ENCODE data around the gene FAH. TPM values are rescaled to one million over a fixed set of nuclear protein-coding genes. Genes with fewer than 3 reads are reported as not detected.

FAH gene
- total and polyA plus RNA-seq, 9 of the 15 experiments (the other 6 are each of a cell fraction or from before 2014, with no cell fraction given) = 66.8 to 310 (median 103) TPM

DNA sequence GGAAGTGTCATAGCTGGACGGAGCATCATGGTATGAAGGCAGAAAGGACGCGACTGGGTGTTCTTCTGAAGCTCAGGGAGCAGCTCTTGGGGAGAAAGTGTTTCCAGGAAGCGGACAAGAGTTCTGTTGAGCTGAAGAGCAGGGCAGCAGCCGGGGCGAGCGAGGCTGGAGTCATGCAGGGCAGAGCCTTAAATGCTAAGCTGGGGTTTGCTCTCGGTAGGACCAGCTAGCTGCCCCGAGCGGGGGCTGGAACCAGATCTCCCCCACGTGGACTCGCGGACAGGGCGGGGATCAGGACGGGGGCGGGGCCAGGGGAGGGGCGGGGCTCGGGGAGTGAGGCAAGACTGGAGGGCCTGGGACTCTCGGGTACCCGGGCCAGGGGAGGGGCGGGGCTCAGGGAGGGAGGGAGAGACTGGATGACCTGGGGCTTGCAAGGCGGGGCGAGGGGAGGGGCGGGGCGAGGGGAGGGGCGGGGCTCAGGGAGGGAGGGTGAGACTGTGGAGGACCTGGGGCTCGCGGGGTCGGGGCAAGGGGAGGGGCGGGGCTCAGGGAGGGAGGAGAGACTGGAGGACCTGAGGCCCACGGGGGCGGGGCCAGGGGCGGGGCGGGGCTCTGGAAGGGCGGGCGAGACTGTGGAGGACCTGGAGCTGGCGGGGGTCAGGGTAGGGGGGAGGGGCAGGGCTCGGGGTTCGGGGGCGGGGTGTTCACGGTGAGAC lies 461 bp upstream of the FAH start (continued):
- TF ChIP-seq ELF1 (tag; IDR thresholded peaks at IDR 0.05) (0 out of 2 replicates have a peak, but pooled peaks have one; percentile 31), CEBPB (tag; IDR thresholded peaks at IDR 0.05) (no peak), CLOCK (CRISPR knock-in tag; IDR thresholded peaks at IDR 0.05; ENCODE audit: borderline replicate concordance) (no peak), HMG20B (CRISPR knock-in tag; IDR thresholded peaks at IDR 0.05) (no peak), MCM5 (IDR thresholded peaks at IDR 0.05; ENCODE audit: low read depth) (no peak), U2AF1 (optimal IDR thresholded peaks at IDR 0.05; ENCODE audit: low read depth, low read length) (no peak), FOXK2 (conservative IDR thresholded peaks at IDR 0.05 in 1 of 2, IDR thresholded peaks at IDR 0.05 in 1 of 2; ENCODE audit: low read depth in 2 of 2) (no peak), SMAD1 (IDR thresholded peaks at IDR 0.05; ENCODE audit: low read depth, low read length, partially characterized antibody) (no peak), TEAD4 (IDR thresholded peaks at IDR 0.05; ENCODE audit: low read length) (no peak), TEAD4 (CRISPR knock-in tag; IDR thresholded peaks at IDR 0.05; ENCODE audit: borderline replicate concordance) (no peak), POLR2A (conservative IDR thresholded peaks at IDR 0.05) (peak; percentile 60), CXXC5 (CRISPR knock-in tag; IDR thresholded peaks at IDR 0.05) (0 out of 2 replicates have a peak, but pooled peaks have one; percentile 23), MXI1 (IDR thresholded peaks at IDR 0.05; ENCODE audit: low read depth, low read length) (peak; percentile 71; the same call in 1 of the 2 replicates), TAF1 (IDR thresholded peaks at IDR 0.05; ENCODE audit: control insufficient read depth, extremely low read depth, insufficient read depth, low read length, severe bottlenecking) (peak; percentile 11), TBP (optimal IDR thresholded peaks at IDR 0.05; ENCODE audit: low read depth, low read length) (peak; percentile 22), CAMTA2 (CRISPR knock-in tag; conservative IDR thresholded peaks at IDR 0.05) (no peak), HDAC1 (IDR thresholded peaks at IDR 0.05) (peak in 1 of 2 experiments; percentile 72; a peak in 2 of 4 replicates), STAG1 (CRISPR knock-in tag; IDR thresholded peaks at IDR 0.05; ENCODE audit: borderline replicate concordance) (no peak), MAZ (CRISPR knock-in tag; conservative IDR thresholded peaks at IDR 0.05 in 1 of 2, IDR thresholded peaks at IDR 0.05 in 1 of 2) (0 out of 4 replicates have a peak, but pooled peaks of 1 of the 2 experiments have one; percentile 33), MYC (IDR thresholded peaks at IDR 0.05; ENCODE audit: low read depth, low read length) (peak; percentile 69), MYC (CRISPR knock-in tag; IDR thresholded peaks at IDR 0.05; ENCODE audit: borderline replicate concordance, low read depth) (no peak)
- TF ChIP-seq, protein P1, sequence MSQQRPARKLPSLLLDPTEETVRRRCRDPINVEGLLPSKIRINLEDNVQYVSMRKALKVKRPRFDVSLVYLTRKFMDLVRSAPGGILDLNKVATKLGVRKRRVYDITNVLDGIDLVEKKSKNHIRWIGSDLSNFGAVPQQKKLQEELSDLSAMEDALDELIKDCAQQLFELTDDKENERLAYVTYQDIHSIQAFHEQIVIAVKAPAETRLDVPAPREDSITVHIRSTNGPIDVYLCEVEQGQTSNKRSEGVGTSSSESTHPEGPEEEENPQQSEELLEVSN (IDR thresholded peaks at IDR 0.05; ENCODE audit: borderline replicate concordance in 1 of 2, extremely low read depth in 1 of 2, insufficient read depth in 1 of 2, insufficient read length in 1 of 2, low read depth in 1 of 2, low read length in 1 of 2, poor library complexity in 1 of 2, severe bottlenecking in 1 of 2) = peak in 1 of 2 experiments; percentile 50
- TF ChIP-seq, protein P2, sequence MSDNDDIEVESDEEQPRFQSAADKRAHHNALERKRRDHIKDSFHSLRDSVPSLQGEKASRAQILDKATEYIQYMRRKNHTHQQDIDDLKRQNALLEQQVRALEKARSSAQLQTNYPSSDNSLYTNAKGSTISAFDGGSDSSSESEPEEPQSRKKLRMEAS (CRISPR knock-in tag; IDR thresholded peaks at IDR 0.05) = peak; percentile 56

Measured in K562 (cell line).